ENCODE results near the gene IFNL3. TPM values are rescaled to one million over a fixed set of nuclear protein-coding genes. Genes with fewer than 3 reads are reported as not detected.

IFNL3 gene
- total and polyA plus RNA-seq, 9 donors = not detected

DNA sequence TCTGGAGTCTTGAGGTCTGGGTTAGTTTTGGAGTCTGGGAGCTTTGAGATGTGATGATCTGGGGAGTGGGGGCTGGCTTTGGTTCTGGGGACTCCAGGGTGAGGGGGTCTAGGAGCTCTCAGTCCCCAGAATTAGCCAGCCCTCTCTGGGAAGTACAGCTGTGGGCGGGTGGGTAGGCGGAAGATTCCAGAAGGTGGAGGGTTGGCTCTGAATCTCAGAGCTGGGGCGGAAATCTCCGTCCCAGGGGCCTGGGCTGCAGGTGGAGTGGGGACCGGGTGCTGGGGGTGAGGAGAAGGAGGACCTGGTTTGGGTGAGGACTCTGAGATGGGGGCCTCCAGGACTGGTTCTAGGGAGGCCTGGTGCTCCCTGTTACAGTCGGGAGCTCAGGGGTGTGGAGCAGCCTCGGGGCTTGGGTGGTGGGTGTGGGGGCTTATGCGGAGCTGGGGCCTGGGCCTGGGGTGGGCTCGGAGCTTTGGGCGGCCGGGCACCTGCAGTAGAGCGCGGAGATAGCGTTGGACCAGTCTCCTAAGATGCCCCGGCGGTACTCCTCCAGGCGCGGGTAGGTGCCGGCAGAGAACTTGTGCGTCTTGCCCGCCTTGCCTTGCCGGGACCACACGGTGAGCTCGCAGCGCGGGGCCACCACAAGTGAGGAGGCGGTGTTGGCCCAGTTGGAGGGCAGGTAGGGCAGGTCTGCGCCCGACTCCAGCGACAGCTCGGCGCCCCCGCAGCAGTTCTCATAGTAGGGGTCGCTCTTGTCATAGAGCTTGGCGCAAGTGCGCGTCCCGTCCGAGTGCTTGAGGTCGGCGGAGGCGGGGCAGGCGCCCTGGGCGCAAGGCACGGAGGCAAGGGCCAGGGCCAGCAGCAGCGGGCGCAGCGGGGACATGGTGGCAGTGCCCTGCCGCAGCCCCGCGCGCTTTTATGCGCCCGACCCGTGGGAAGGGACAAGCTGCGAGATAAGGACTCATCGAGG is 41.1 kb downstream of the IFNL3 start, which contains the start of gene SYCN:
SYCN (minus strand) TSS at position 892 of the 970 bp plus-strand sequence; CDS start at position 883, 9 bp downstream.
- no peak for DNase-seq
- Histone ChIP-seq H3K4me1 (ENCODE audit: control insufficient read depth, insufficient read depth, low read length) (no peaks in the 10 kb centered on the region), H3K27ac (ENCODE audit: low read length) (no peak within 1 kb of the TSS), H3K4me3 (ENCODE audit: low read length) (no peak within 1 kb of the TSS), H3K27me3 (ENCODE audit: control insufficient read depth, insufficient read depth, low read length) (peaks cover 72% of the 10 kb centered on the region), H3K9me3 (replicated peaks; ENCODE audit: control insufficient read depth, low read depth, low read length) (no peaks in the 10 kb centered on the region), H3K36me3 (ENCODE audit: control insufficient read depth, insufficient read depth, low read length) (no peaks in the 10 kb centered on the region)
- whole genome bisulfite sequencing (ENCODE audit: insufficient coverage) = 18% methylated on average over 51 of the region's 57 CpGs

DNA sequence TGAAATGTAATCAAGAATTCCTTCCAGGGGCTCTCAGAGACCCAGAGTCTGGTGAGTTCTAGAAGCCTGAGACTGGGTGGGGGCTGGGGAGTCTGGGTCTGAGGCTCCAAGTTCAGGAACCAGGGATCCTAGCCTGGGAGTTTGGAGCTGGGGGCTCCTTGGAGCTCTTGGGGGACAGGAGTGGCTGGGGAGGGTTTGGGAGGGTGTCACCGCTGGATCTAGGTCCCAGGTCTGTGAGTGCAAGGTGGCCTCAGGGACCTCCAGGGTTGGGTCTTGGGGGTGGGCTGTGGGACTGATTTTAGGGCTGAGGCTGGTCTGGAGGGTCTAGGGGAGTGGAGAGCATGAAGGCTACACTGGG is 41.8 kb downstream of the IFNL3 start:
- WGBS (ENCODE audit: insufficient coverage) = 88% methylated on average over 1 of the region's 1 CpG
- H3K9me3 ChIP-seq (replicated peaks; ENCODE audit: control insufficient read depth, low read depth, low read length) = no peaks in the 10 kb centered on the region
- H3K4me1 ChIP-seq (ENCODE audit: control insufficient read depth, insufficient read depth, low read length) = no peaks in the 10 kb centered on the region
- no peak overlapping the region for H3K4me3 ChIP-seq (ENCODE audit: low read length)
- no peak for DNase-seq
- peaks cover 78% of the 10 kb centered on the region for H3K27me3 ChIP-seq (ENCODE audit: control insufficient read depth, insufficient read depth, low read length)
- H3K27ac ChIP-seq (ENCODE audit: low read length) = no peak overlapping the region
- no peaks in the 10 kb centered on the region for H3K36me3 ChIP-seq (ENCODE audit: control insufficient read depth, insufficient read depth, low read length)

DNA sequence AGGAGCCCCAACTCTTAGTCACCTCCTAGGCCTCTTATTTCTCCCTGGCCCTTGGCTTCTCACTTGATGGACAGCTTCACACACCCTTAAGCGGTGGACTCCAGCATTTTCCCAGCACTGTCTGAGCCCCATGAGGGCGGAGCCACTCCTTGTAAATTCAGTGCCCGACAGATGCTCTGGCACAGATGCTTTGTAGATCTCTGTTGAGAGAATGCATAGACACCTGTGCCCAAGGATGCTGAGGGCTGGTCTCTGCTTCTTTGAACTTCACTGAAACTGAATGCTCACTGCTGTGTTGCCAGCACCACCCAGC is 44.0 kb downstream of the IFNL3 start:
- Histone ChIP-seq H3K27ac (ENCODE audit: low read length) (no peak overlapping the region), H3K4me1 (ENCODE audit: control insufficient read depth, insufficient read depth, low read length) (peaks cover 2% of the 10 kb centered on the region), H3K4me3 (ENCODE audit: low read length) (no peak overlapping the region), H3K36me3 (ENCODE audit: control insufficient read depth, insufficient read depth, low read length) (no peaks in the 10 kb centered on the region), H3K27me3 (ENCODE audit: control insufficient read depth, insufficient read depth, low read length) (peaks cover 88% of the 10 kb centered on the region), H3K9me3 (replicated peaks; ENCODE audit: control insufficient read depth, low read depth, low read length) (no peaks in the 10 kb centered on the region)
- WGBS (ENCODE audit: insufficient coverage) = 76% methylated on average over 3 of the region's 3 CpGs
- no peak for DNase-seq

DNA sequence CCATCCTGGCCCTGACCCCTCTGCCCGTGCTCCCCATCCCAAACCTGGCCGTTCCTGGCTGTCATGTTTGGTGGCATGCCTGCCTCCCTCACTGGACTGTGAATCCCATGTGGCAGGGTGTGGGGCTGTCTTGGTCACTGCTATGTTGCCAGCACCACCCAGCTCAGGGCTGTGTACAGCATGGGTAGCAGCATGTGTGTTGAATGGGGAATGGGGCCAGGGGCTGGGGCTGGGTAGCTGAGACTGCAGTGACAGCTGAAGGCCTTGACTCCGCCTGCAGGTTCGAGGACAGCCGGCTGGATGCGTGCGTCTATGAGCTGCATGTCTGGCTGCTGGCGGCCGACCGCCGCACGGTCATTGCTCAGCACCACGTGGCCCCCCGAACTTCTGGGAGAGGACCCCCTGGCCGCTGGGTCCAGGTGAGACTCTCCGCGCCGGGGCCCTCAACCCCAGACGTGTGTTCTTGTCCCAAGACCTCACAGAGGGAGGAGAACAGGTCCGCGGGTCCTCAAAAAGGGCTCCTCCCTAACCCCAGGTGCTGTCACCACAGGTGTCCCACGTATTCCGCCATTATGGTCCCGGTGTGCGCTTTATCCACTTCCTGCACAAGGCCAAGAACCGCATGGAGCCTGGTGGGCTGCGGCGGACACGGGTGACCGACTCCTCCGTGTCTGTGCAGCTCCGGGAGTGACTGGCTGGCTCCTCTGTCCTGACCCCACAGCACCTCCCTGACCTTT is 44.6 kb downstream of the IFNL3 start:
- WGBS (ENCODE audit: insufficient coverage) = 80% methylated on average over 32 of the region's 32 CpGs
- H3K36me3 ChIP-seq (ENCODE audit: control insufficient read depth, insufficient read depth, low read length) = no peaks in the 10 kb centered on the region
- H3K9me3 ChIP-seq (replicated peaks; ENCODE audit: control insufficient read depth, low read depth, low read length) = no peaks in the 10 kb centered on the region
- no peak for DNase-seq
- H3K4me1 ChIP-seq (ENCODE audit: control insufficient read depth, insufficient read depth, low read length) = peaks cover 2% of the 10 kb centered on the region
- H3K27ac ChIP-seq (ENCODE audit: low read length) = no peak overlapping the region
- H3K27me3 ChIP-seq (ENCODE audit: control insufficient read depth, insufficient read depth, low read length) = peaks cover 87% of the 10 kb centered on the region
- no peak overlapping the region for H3K4me3 ChIP-seq (ENCODE audit: low read length)

DNA sequence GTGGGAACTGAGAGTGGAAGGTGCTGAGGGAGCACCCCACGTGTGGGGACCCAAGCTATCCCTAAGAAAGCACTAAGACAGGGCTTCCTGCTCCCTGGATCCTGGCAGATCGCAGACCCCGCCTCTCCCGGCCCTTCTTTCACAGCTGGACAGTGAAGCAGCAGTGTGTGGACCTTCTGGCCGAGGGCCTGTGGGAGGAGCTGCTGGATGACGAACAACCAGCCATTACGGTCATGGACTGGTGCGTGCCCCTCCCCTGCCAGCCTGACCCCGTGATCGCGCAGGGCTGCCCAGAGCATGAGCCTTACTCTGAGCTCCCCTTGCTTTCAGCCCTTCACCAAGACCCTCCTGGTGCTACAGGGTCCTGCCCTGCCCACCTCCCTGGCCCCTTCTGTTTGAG is 45.8 kb downstream of the IFNL3 start:
- WGBS (ENCODE audit: insufficient coverage) = 8% methylated on average over 9 of the region's 11 CpGs
- H3K4me3 ChIP-seq (ENCODE audit: low read length) = no peak overlapping the region
- DNase-seq = peak; percentile 65
- no peaks in the 10 kb centered on the region for H3K36me3 ChIP-seq (ENCODE audit: control insufficient read depth, insufficient read depth, low read length)
- H3K27ac ChIP-seq (ENCODE audit: low read length) = no peak overlapping the region
- H3K9me3 ChIP-seq (replicated peaks; ENCODE audit: control insufficient read depth, low read depth, low read length) = no peaks in the 10 kb centered on the region
- H3K27me3 ChIP-seq (ENCODE audit: control insufficient read depth, insufficient read depth, low read length) = peaks cover 84% of the 10 kb centered on the region
- H3K4me1 ChIP-seq (ENCODE audit: control insufficient read depth, insufficient read depth, low read length) = peaks cover 2% of the 10 kb centered on the region

DNA sequence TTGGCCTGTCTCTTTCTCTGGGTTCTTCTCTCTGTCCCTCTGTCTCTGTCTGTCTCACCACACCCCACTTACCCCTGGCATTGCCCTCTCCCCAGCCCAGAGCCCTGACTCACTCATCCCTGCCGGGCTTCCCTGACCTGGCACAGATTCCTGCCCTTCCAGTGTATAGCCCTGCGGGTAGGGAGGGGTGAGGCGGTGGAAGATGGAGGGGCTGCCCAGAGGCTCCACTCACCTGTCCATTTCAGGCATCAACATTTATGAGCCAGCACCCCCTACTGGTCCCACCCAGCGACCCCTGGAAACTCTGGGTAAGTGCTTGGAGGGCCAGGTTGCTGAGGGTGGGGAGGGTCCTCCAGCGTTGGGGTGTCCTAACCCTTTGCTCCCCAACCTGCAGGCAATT is 47.0 kb downstream of the IFNL3 start:
- Histone ChIP-seq H3K4me1 (ENCODE audit: control insufficient read depth, insufficient read depth, low read length) (peaks cover 2% of the 10 kb centered on the region), H3K27me3 (ENCODE audit: control insufficient read depth, insufficient read depth, low read length) (peaks cover 75% of the 10 kb centered on the region)
- WGBS (ENCODE audit: insufficient coverage) = 38% methylated on average over 1 of the region's 5 CpGs

DNA sequence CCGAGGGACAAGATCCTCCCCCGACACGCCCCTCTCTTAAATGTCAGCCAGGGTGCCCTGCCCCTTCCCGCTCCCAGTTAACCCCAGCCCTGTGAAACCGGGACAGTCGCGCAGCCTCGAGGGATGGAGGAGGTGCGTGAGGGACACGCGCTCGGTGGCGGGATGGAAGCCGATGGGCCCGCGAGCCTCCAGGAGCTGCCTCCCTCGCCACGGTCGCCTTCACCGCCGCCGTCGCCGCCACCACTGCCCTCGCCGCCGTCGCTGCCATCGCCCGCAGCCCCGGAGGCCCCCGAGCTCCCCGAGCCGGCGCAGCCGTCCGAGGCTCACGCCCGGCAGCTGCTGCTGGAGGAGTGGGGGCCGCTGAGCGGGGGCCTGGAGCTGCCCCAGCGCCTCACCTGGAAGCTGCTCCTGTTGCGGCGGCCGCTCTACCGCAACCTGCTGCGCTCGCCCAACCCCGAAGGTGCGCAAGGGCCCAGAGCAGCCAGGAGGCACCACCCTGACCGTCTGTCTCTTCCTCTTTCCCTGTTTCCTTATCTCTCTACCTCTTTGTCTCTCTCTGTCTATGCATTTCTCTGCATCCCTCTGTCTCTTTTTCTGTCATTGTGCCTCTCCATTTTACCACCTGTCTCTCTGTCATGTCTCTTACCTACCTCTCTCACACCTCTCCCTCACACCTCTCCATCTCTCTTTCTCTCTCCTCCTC is 47.8 kb downstream of the IFNL3 start, which contains the start of gene NCCRP1:
NCCRP1 (plus strand) TSS at position 105 of the 703 bp plus-strand sequence; CDS start at position 124, 19 bp downstream.
- peaks cover 68% of the 10 kb centered on the region for H3K27me3 ChIP-seq (ENCODE audit: control insufficient read depth, insufficient read depth, low read length)

More for the DNA sequence above, 47.0 kb downstream of the IFNL3 start:
- Histone ChIP-seq H3K36me3 (ENCODE audit: control insufficient read depth, insufficient read depth, low read length) (no peaks in the 10 kb centered on the region), H3K4me3 (ENCODE audit: low read length) (no peak overlapping the region), H3K27ac (ENCODE audit: low read length) (no peak overlapping the region), H3K9me3 (replicated peaks; ENCODE audit: control insufficient read depth, low read depth, low read length) (no peaks in the 10 kb centered on the region)
- DNase-seq = no peak

DNA sequence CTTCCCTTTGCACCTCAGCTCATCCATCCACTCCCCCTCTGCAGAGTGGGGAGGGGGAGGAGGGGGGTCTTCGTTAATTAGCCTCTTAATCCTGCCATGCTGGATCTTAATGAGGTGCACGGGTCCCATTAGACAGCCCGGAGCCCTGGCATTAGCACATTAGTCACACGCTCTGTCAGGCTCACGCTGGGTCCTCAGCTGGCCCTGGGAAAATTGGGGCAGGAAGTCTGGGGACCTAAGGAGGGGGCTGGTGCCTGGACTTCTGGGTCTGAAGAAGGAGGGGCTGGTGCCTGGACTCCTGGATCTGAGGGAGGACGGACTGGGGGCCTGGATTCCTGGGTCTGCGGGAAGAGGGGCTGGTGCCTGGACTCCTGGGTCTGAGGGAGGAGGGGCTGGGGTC is 48.5 kb downstream of the IFNL3 start:
- H3K4me3 ChIP-seq (ENCODE audit: low read length) = no peak overlapping the region
- no peak overlapping the region for H3K27ac ChIP-seq (ENCODE audit: low read length)
- H3K9me3 ChIP-seq (replicated peaks; ENCODE audit: control insufficient read depth, low read depth, low read length) = no peaks in the 10 kb centered on the region
- no peak for DNase-seq
- H3K27me3 ChIP-seq (ENCODE audit: control insufficient read depth, insufficient read depth, low read length) = peaks cover 62% of the 10 kb centered on the region
- no peaks in the 10 kb centered on the region for H3K36me3 ChIP-seq (ENCODE audit: control insufficient read depth, insufficient read depth, low read length)
- WGBS (ENCODE audit: insufficient coverage) = 7% methylated on average over 6 of the region's 7 CpGs
- H3K4me1 ChIP-seq (ENCODE audit: control insufficient read depth, insufficient read depth, low read length) = peaks cover 2% of the 10 kb centered on the region

More for the DNA sequence above, 47.8 kb downstream of the IFNL3 start, which contains the start of gene NCCRP1:
- no peak for DNase-seq
- under 1% methylated on average over 47 of the region's 51 CpGs for WGBS (ENCODE audit: insufficient coverage)
- Histone ChIP-seq H3K4me1 (ENCODE audit: control insufficient read depth, insufficient read depth, low read length) (peaks cover 2% of the 10 kb centered on the region), H3K27ac (ENCODE audit: low read length) (no peak within 1 kb of the TSS), H3K4me3 (ENCODE audit: low read length) (no peak within 1 kb of the TSS), H3K9me3 (replicated peaks; ENCODE audit: control insufficient read depth, low read depth, low read length) (no peaks in the 10 kb centered on the region), H3K36me3 (ENCODE audit: control insufficient read depth, insufficient read depth, low read length) (no peaks in the 10 kb centered on the region)

DNA sequence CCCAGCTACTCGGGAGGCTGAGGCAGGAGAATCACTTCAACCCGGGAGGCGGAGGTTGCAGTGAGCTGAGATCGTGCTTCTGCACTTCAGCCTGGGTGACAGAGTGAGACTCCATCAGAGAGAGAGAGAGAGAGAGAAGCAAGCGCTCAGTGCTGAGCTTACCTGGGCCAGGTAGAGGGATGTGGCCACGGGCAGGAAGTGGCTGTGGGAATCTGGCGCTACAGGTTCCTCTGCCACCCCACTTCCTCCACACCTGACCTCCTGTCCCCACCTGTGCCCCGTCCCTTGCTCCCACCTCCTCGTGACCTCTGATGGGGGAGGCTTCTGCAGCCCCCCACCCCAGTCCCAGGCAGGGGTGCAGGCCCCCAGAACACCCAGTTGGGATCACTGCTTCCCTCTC is 49.1 kb downstream of the IFNL3 start:
- Histone ChIP-seq H3K4me3 (ENCODE audit: low read length) (no peak overlapping the region), H3K4me1 (ENCODE audit: control insufficient read depth, insufficient read depth, low read length) (peaks cover 2% of the 10 kb centered on the region), H3K9me3 (replicated peaks; ENCODE audit: control insufficient read depth, low read depth, low read length) (no peaks in the 10 kb centered on the region), H3K27ac (ENCODE audit: low read length) (no peak overlapping the region), H3K36me3 (ENCODE audit: control insufficient read depth, insufficient read depth, low read length) (no peaks in the 10 kb centered on the region), H3K27me3 (ENCODE audit: control insufficient read depth, insufficient read depth, low read length) (peaks cover 58% of the 10 kb centered on the region)
- DNase-seq = no peak
- WGBS (ENCODE audit: insufficient coverage) = 32% methylated on average over 5 of the region's 9 CpGs

Data from muscle of leg (tissue), 11 donors.